ENCODE measurements around the gene PRAC1.

DNA sequence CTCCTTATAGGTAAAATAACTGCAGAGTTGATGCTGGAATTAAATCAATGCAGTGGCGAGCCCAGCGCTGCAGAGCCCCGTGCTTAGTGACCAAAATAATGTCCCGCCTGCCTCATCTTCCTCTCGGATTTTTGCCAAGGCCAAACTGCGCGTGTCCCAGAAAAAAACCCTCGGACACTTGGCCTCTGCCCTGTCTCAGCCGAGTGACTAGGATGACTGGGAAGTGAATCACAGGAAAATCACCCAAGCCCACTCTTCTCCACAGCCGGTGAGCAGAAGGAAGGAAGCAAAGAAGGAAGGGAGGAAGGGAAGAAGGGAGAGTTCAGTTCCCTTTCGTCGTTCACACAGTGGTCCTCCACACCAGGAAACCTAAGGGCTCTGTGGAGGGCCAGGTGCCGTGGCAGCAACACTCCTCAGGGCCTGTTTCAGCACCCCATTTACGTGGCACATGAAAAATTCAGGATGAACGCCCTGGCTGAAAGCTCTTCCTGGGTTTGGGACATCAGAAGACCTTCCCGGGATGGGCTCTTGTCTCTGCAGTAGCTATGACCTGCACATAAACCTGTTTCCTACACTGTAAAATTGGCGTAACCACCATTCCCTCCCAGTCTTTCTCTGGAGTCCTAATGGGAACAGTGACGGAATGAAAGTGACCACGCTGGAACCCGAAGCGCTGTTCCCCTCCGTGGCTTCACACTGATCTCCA, 31.6 kb upstream of the PRAC1 start:
- TF ChIP-seq, protein P1, sequence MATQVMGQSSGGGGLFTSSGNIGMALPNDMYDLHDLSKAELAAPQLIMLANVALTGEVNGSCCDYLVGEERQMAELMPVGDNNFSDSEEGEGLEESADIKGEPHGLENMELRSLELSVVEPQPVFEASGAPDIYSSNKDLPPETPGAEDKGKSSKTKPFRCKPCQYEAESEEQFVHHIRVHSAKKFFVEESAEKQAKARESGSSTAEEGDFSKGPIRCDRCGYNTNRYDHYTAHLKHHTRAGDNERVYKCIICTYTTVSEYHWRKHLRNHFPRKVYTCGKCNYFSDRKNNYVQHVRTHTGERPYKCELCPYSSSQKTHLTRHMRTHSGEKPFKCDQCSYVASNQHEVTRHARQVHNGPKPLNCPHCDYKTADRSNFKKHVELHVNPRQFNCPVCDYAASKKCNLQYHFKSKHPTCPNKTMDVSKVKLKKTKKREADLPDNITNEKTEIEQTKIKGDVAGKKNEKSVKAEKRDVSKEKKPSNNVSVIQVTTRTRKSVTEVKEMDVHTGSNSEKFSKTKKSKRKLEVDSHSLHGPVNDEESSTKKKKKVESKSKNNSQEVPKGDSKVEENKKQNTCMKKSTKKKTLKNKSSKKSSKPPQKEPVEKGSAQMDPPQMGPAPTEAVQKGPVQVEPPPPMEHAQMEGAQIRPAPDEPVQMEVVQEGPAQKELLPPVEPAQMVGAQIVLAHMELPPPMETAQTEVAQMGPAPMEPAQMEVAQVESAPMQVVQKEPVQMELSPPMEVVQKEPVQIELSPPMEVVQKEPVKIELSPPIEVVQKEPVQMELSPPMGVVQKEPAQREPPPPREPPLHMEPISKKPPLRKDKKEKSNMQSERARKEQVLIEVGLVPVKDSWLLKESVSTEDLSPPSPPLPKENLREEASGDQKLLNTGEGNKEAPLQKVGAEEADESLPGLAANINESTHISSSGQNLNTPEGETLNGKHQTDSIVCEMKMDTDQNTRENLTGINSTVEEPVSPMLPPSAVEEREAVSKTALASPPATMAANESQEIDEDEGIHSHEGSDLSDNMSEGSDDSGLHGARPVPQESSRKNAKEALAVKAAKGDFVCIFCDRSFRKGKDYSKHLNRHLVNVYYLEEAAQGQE (IDR thresholded peaks at IDR 0.05; ENCODE audit: insufficient read depth in 1 of 2, low read depth in 2 of 2, low read length in 2 of 2) = no peak
- TF ChIP-seq POLR2AphosphoS5 (IDR thresholded peaks at IDR 0.05; ENCODE audit: low read depth, low read length) = no peak
